Measurements from ENCODE around the gene AJM1. TPM values are rescaled to one million over a fixed set of nuclear protein-coding genes. Genes with fewer than 3 reads are reported as not detected.

The AJM1 gene
- total RNA-seq, 2 experiments from 2014 or later, result 2.4 to 5.1 TPM

DNA sequence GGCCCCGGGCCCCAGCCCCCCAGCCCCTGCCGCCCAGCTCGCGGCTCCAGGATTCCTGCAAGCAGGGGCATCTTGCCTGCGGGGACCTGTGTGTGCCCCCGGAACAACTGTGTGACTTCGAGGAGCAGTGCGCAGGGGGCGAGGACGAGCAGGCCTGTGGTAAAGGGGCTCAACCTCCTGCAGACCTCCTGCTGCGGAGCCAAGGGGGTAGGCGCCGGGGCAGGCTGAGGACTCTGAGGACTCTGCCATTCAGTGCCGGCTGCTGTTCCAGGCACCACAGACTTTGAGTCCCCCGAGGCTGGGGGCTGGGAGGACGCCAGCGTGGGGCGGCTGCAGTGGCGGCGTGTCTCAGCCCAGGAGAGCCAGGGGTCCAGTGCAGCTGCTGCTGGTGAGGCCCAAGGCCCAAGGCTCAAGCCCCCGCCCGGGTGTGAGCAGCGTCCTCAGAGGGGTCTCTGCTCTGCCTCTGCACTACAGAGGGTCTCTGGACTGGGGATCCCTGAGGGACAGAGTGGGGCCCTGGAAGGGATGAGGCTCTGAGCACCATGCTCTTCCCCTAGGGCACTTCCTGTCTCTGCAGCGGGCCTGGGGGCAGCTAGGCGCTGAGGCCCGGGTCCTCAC, 13.3 kb downstream of the AJM1 start:
- DNase-seq (ENCODE audit: low spot score), result no peak
- BruUV-seq (replicated peaks), result no TSS peak

GRCh38 chr9:136856079-136856476, 13.8 kb downstream of the AJM1 start:
- Histone ChIP-seq H2AFZ (ENCODE audit: low read length) (no peak overlapping the region), H4K20me1 (ENCODE audit: insufficient read depth, low read length) (no peaks in the 10 kb centered on the region), H3K27ac (ENCODE audit: low read depth, low read length, poor library complexity, severe bottlenecking) (no peak overlapping the region), H3K4me2 (ENCODE audit: low read length) (no peak overlapping the region), H3K9me3 (ENCODE audit: low read length) (no peaks in the 10 kb centered on the region), H3K36me3 (ENCODE audit: insufficient read depth, low read length) (no peaks in the 10 kb centered on the region), H3K79me2 (ENCODE audit: insufficient read depth, low read depth, low read length) (no peaks in the 10 kb centered on the region), H3K4me3 (ENCODE audit: low read depth, low read length, poor library complexity, severe bottlenecking) (no peak overlapping the region), H3K9me2 (ENCODE audit: insufficient read depth, low read length) (no peaks in the 10 kb centered on the region), H3K4me1 (ENCODE audit: insufficient read depth, low read length, poor library complexity, severe bottlenecking) (no peaks in the 10 kb centered on the region)
- intact Hi-C loops (cut with micrococcal nuclease; ENCODE audit: unreplicated experiment), result no loop called here
- ChIA-PET CTCF (ENCODE audit: unreplicated experiment) (no interaction called here), POLR2A (no interaction called here)
- no peak for DNase-seq (ENCODE audit: low spot score)
- TF ChIP-seq CTCF (conservative IDR thresholded peaks at IDR 0.05; ENCODE audit: low read length), result no peak
- no peak for TF ChIP-seq EZH2phosphoT487 (IDR thresholded peaks at IDR 0.05; ENCODE audit: borderline replicate concordance, low read depth, low read length)
- BruUV-seq (replicated peaks), result no TSS peak

More for the DNA sequence above, 13.3 kb downstream of the AJM1 start:
- Histone ChIP-seq H3K9me3 (ENCODE audit: low read length) (no peaks in the 10 kb centered on the region), H3K9me2 (ENCODE audit: insufficient read depth, low read length) (no peaks in the 10 kb centered on the region), H3K4me3 (ENCODE audit: low read depth, low read length, poor library complexity, severe bottlenecking) (no peak overlapping the region), H4K20me1 (ENCODE audit: insufficient read depth, low read length) (no peaks in the 10 kb centered on the region), H3K4me2 (ENCODE audit: low read length) (no peak overlapping the region), H2AFZ (ENCODE audit: low read length) (no peak overlapping the region), H3K27ac (ENCODE audit: low read depth, low read length, poor library complexity, severe bottlenecking) (no peak overlapping the region), H3K4me1 (ENCODE audit: insufficient read depth, low read length, poor library complexity, severe bottlenecking) (no peaks in the 10 kb centered on the region), H3K79me2 (ENCODE audit: insufficient read depth, low read depth, low read length) (no peaks in the 10 kb centered on the region), H3K36me3 (ENCODE audit: insufficient read depth, low read length) (no peaks in the 10 kb centered on the region)
- POLR2A ChIA-PET, result no interaction called here
- TF ChIP-seq EZH2phosphoT487 (IDR thresholded peaks at IDR 0.05; ENCODE audit: borderline replicate concordance, low read depth, low read length) (no peak), CTCF (conservative IDR thresholded peaks at IDR 0.05; ENCODE audit: low read length) (no peak)
- CTCF ChIA-PET (ENCODE audit: unreplicated experiment), result no interaction called here
- intact Hi-C loops (cut with micrococcal nuclease; ENCODE audit: unreplicated experiment), result no loop called here

- Histone ChIP-seq H2AFZ (ENCODE audit: low read length) (no peak overlapping the region), H4K20me1 (ENCODE audit: insufficient read depth, low read length) (no peaks in the 10 kb centered on the region), H3K4me3 (ENCODE audit: low read depth, low read length, poor library complexity, severe bottlenecking) (no peak overlapping the region), H3K27ac (ENCODE audit: low read depth, low read length, poor library complexity, severe bottlenecking) (no peak overlapping the region), H3K79me2 (ENCODE audit: insufficient read depth, low read depth, low read length) (no peaks in the 10 kb centered on the region), H3K36me3 (ENCODE audit: insufficient read depth, low read length) (peaks cover 3% of the 10 kb centered on the region; the same call in 1 of the 2 replicates), H3K4me1 (ENCODE audit: insufficient read depth, low read length, poor library complexity, severe bottlenecking) (no peaks in the 10 kb centered on the region), H3K9me2 (ENCODE audit: insufficient read depth, low read length) (no peaks in the 10 kb centered on the region), H3K9me3 (ENCODE audit: low read length) (no peaks in the 10 kb centered on the region), H3K4me2 (ENCODE audit: low read length) (no peak overlapping the region)
- ChIA-PET POLR2A (no interaction called here), CTCF (ENCODE audit: unreplicated experiment) (no interaction called here)
- DNase-seq (ENCODE audit: low spot score), result no peak
- intact Hi-C loops (cut with micrococcal nuclease; ENCODE audit: unreplicated experiment), result no loop called here
- TF ChIP-seq CTCF (conservative IDR thresholded peaks at IDR 0.05; ENCODE audit: low read length) (0 out of 2 replicates have a peak, but pooled peaks have one; percentile 21), EZH2phosphoT487 (IDR thresholded peaks at IDR 0.05; ENCODE audit: borderline replicate concordance, low read depth, low read length) (no peak)
- BruUV-seq (replicated peaks), result no TSS peak
These were observed 14.4 kb downstream of the AJM1 start for GRCh38 chr9:136856541-136857141.

Data from OCI-LY7 (cell line).